Right lobe of liver (tissue), 4 donors: ENCODE measurements around the gene IGFL4.

Source experiments
- CTCF ChIP-seq, 4 donors: fragments of 200-600 bp in 3 of 4; fragments of 450-650 bp in 1 of 4; IDR thresholded peaks; one replicate each; pipeline versions ENCODE4 v1.5.1 to v1.8.0; 2016 to 2022; ENCODE audit warnings: antibody characterized with exemption in 4 of 4, mild to moderate bottlenecking in 2 of 4
- POLR2A ChIP-seq: fragments of 450-650 bp; IDR thresholded peaks from one replicate; pipeline ENCODE4 v1.6.1; 2017; ENCODE audit warnings: antibody characterized with exemption, mild to moderate bottlenecking
- donor health status: DM: no; HTN: no; CAD: no.
- donor health status: DM: no; HTN: no; CAD: no.
- donor health status: DM: no; HTN: yes; CAD: no.

GRCh38 chr19:46022431-46023310 is 18.1 kb downstream of the IGFL4 start, which contains the start of gene PGLYRP1:
- no peak for TF ChIP-seq CTCF (IDR thresholded peaks at IDR 0.05)
- TF ChIP-seq POLR2A = no peak
